Measurements from ENCODE around the gene NFIB.

GRCh38 chr9:14243514-14244042, 70.4 kb downstream of the NFIB start:
- TF ChIP-seq CTCF (IDR thresholded peaks at IDR 0.05) (no peak), POLR2A (IDR thresholded peaks at IDR 0.05) (no peak)

Measured in body of pancreas (tissue), 4 donors.